K562 (cell line): Measurements from ENCODE around the gene PLA2G4A. TPM values are rescaled to one million over a fixed set of nuclear protein-coding genes. Genes with fewer than 3 reads are reported as not detected.

Experiments
- ATAC-seq: fragments of 200-7000 bp; cut with Tn5 transposase; 3 replicates; pipeline ENCODE4 v1.9.1; 2020; ENCODE audit warnings: moderate library complexity
- BruUV-seq: library from RNA; stranded (reverse); fragments of 400-500 nt; replicated peaks from 2 replicates; lab custom pipeline; 2021; lab: Mats Ljungman, UMichigan
- CTCF ChIA-PET: fragments of 300-600 bp; formaldehyde crosslinking; extraction: SDS; loops from one replicate; lab custom pipeline; 2021; ENCODE audit warnings: low intra/inter-chr PET ratio; lab: Yijun Ruan, JAX
- POLR2A ChIA-PET: fragments of 300-600, 350-650 bp; sonication (Branson Sonifier 250); formaldehyde crosslinking; extraction: SDS; loops from one replicate; lab custom pipeline; 2021; ENCODE audit warnings: antibody characterized with exemption, inconsistent platforms; lab: Yijun Ruan, JAX
- DNase-seq, 4 experiments: peaks; one replicate each; pipeline versions ENCODE4 v3.0.0 to v3.0.0-alpha.2; 2011 to 2018; ENCODE audit warnings: low spot score in 3 of 4, mixed read lengths in 3 of 4; ENCODE audit errors: extremely low read depth in 1 of 4
- FAIRE-seq: peaks from 2 replicates; lab custom pipeline; 2011; peaks lifted over from hg19 to GRCh38; lab: Jason Lieb, UNC
- H2AFZ ChIP-seq: 2 replicates; pipeline ENCODE4 v1.6.0; 2011; ENCODE audit warnings: low read depth, low read length, control low read depth, inconsistent platforms
- H3K27ac ChIP-seq: fragments of 200-600 bp; 3 replicates; pipeline ENCODE4 v1.8.0; 2011; ENCODE audit warnings: low read depth, mild to moderate bottlenecking, control low read depth, inconsistent platforms, low read length, moderate library complexity, mixed read lengths; ENCODE audit errors: extremely low read depth
- H3K27me3 ChIP-seq, 2 experiments: fragments of 300-600 bp in 1 of 2; 2 replicates in 1 of 2; 3 replicates in 1 of 2; pipeline versions ENCODE4 v1.6.0 to v1.8.0; 2011; ENCODE audit warnings: inconsistent platforms in 2 of 2, low read length in 2 of 2, mild to moderate bottlenecking in 1 of 2, mixed read lengths in 1 of 2, moderate library complexity in 1 of 2; ENCODE audit not compliant: control insufficient read depth in 2 of 2, insufficient read depth in 2 of 2
- H3K36me3 ChIP-seq: fragments of 300-600 bp; 3 replicates; pipeline ENCODE4 v1.8.0; 2011; ENCODE audit warnings: mild to moderate bottlenecking, low read length, inconsistent platforms; ENCODE audit not compliant: control insufficient read depth, insufficient read depth
- H3K4me1 ChIP-seq, 2 experiments: fragments of 200-600 bp in 1 of 2; replicated peaks in 1 of 2; 2 replicates in 1 of 2; 3 replicates in 1 of 2; pipeline versions ENCODE4 v1.5.1 to v1.8.0; 2011; ENCODE audit warnings: inconsistent platforms in 2 of 2, low read length in 2 of 2, mild to moderate bottlenecking in 1 of 2, mixed read lengths in 1 of 2, moderate library complexity in 1 of 2; ENCODE audit not compliant: control insufficient read depth in 2 of 2, insufficient read depth in 2 of 2
- H3K4me2 ChIP-seq: 2 replicates; pipeline ENCODE4 v1.6.1; 2011; ENCODE audit warnings: low read length, control low read depth, inconsistent platforms, mixed read lengths; ENCODE audit not compliant: insufficient read depth
- H3K4me3 ChIP-seq: fragments of 200-600 bp; sonication (generic), shearing (Covaris generic); 2 replicates; pipeline ENCODE4 v1.5.1; 2016; ENCODE audit warnings: control low read depth, inconsistent platforms
- H3K79me2 ChIP-seq: fragments of 200-600 bp; 3 replicates; pipeline ENCODE4 v1.8.0; 2011; ENCODE audit warnings: low read length, inconsistent platforms; ENCODE audit not compliant: control insufficient read depth, insufficient read depth
- H3K9ac ChIP-seq, 2 experiments: 2 replicates each; pipeline versions ENCODE4 v1.6.0 to v1.6.1; 2011; ENCODE audit warnings: low read depth in 2 of 2, low read length in 2 of 2, control low read depth in 1 of 2, inconsistent platforms in 1 of 2, mild to moderate bottlenecking in 1 of 2, mixed read lengths in 1 of 2; ENCODE audit not compliant: insufficient read depth in 1 of 2
- H3K9me1 ChIP-seq: one replicate; pipeline ENCODE4 v1.6.0; 2011; ENCODE audit warnings: inconsistent platforms, mild to moderate bottlenecking, low read length, moderate library complexity; ENCODE audit not compliant: control insufficient read depth, insufficient read depth
- H3K9me3 ChIP-seq: replicated peaks from 2 replicates; pipeline ENCODE4 v1.5.1; 2011; ENCODE audit warnings: low read depth, low read length, inconsistent platforms; ENCODE audit not compliant: control insufficient read depth, insufficient read depth
- H4K20me1 ChIP-seq: replicated peaks from 2 replicates; pipeline ENCODE4 v1.6.1; 2011; ENCODE audit warnings: low read length, inconsistent platforms, mixed read lengths; ENCODE audit not compliant: control insufficient read depth, insufficient read depth
- ARHGAP35 ChIP-seq: fragments of 450-650 bp; IDR thresholded peaks from 2 replicates; pipeline ENCODE4 v1.6.1; 2018; ENCODE audit not compliant: partially characterized antibody
- EP300 ChIP-seq: IDR thresholded peaks from 2 replicates; pipeline ENCODE4 v1.6.1; 2012; ENCODE audit warnings: low read length, improper control_type of control experiment
- KAT7 ChIP-seq: sonication (generic); formaldehyde crosslinking; IDR thresholded peaks from 2 replicates; pipeline ENCODE4 v1.8.0; 2022; ENCODE audit warnings: missing genetic modification reagents, mild to moderate bottlenecking, borderline replicate concordance
- MYNN ChIP-seq, 2 experiments: sonication (generic); formaldehyde crosslinking in 1 of 2; IDR thresholded peaks; 2 replicates each; pipeline versions ENCODE4 v1.5.0 to v1.6.1; 2016 to 2020; ENCODE audit warnings: antibody characterized with exemption in 1 of 2, missing genetic modification reagents in 1 of 2
- NCOA2 ChIP-seq, 2 experiments: fragments of 450-650 bp; IDR thresholded peaks; 2 replicates each; pipeline ENCODE4 v1.6.1; 2018; ENCODE audit warnings: mild to moderate bottlenecking in 2 of 2, moderate library complexity in 1 of 2; ENCODE audit not compliant: partially characterized antibody in 2 of 2
- PCBP2 ChIP-seq: fragments of 200-400 bp; formaldehyde crosslinking; IDR thresholded peaks from 2 replicates; pipeline ENCODE4 v1.6.1; 2018; ENCODE audit warnings: low read length, low read depth, mild to moderate bottlenecking, moderate library complexity; ENCODE audit not compliant: poor library complexity, severe bottlenecking
- RBBP5 ChIP-seq: fragments of 200-600 bp; sonication (generic); IDR thresholded peaks from 2 replicates; pipeline ENCODE4 v1.6.1; 2012; ENCODE audit warnings: borderline replicate concordance, mild to moderate bottlenecking, low read length, control low read depth, inconsistent platforms; ENCODE audit not compliant: insufficient read depth, poor library complexity, severe bottlenecking
- RBM14 ChIP-seq: fragments of 200-400 bp; formaldehyde crosslinking; IDR thresholded peaks from 2 replicates; pipeline ENCODE4 v1.6.1; 2018; ENCODE audit warnings: low read depth, mild to moderate bottlenecking, low read length, moderate library complexity, borderline replicate concordance; ENCODE audit not compliant: insufficient read depth
- RFX7 ChIP-seq: fragments of 250-450 bp; sonication (Bioruptor Pico); IDR thresholded peaks from 2 replicates; pipeline ENCODE4 v1.5.1; 2021; ENCODE audit warnings: mild to moderate bottlenecking
- RNF2 ChIP-seq: sonication (generic); IDR thresholded peaks from 2 replicates; pipeline ENCODE4 v1.6.1; 2016
- ZFP36 ChIP-seq: fragments of 150-350 bp; IDR thresholded peaks from 2 replicates; pipeline ENCODE4 v1.6.1; 2018; ENCODE audit warnings: low read length, low read depth; ENCODE audit not compliant: partially characterized antibody
- ZNF134 ChIP-seq: fragments of 250-450 bp; sonication (Bioruptor Pico); conservative IDR thresholded peaks from 2 replicates; pipeline ENCODE4 v1.4.0; 2020
- ZNF668 ChIP-seq: fragments of 250-450 bp; sonication (Bioruptor Pico); IDR thresholded peaks from 2 replicates; pipeline ENCODE4 v1.8.0; 2022; ENCODE audit warnings: mild to moderate bottlenecking, inconsistent platforms
- WGBS: fragments of 100-300 bp; shearing (Covaris generic); methylation state at CpG from one replicate; pipeline ENCODE4 v1.1.6; 2016; ENCODE audit warnings: low coverage, mixed read lengths; ENCODE audit not compliant: insufficient coverage; ENCODE audit errors: missing lambda C conversion rate; 5-methylcytosine and 5-hydroxymethylcytosine counted together
- in situ Hi-C: fragments of 300-500 bp; cut with MboI; formaldehyde crosslinking; loops from 4 replicates; pipeline ENCODE4 v1.15.0; 2018; ENCODE audit warnings: inconsistent platforms, mixed read lengths
- intact Hi-C: fragments of 100-400 bp; cut with micrococcal nuclease; formaldehyde crosslinking; loops from 2 replicates; pipeline ENCODE4 v1.14.2; 2022
- polyA plus RNA-seq, 8 experiments: library from polyadenylated mRNA; depleted of rRNA in 4 of 8; stranded (reverse) in 5 of 8; unstranded in 3 of 8; fragments of >200 nt; fragmentation: Nextera tagmentation in 2 of 8; fragmentation: Illumina TruSeq in 1 of 8; extraction: Ambion mirVana in 2 of 8; extraction: Trizol in 1 of 8; gene quantifications; 2 replicates each; pipeline versions ENCODE4 v1.2.1 to v1.2.3, GENCODE V29; 2011 to 2014; ENCODE audit warnings: inconsistent platforms in 1 of 8, missing spikeins in 1 of 8
- total RNA-seq, 7 experiments: library from RNA; depleted of rRNA in 6 of 7; stranded (reverse); fragments of >200 nt in 6 of 7; fragmentation: Illumina TruSeq in 2 of 7; extraction: Trizol in 2 of 7; gene quantifications; 2 replicates each; pipeline versions ENCODE4 v1.2.1 to v1.2.3, GENCODE V29; 2011 to 2021; ENCODE audit warnings: low replicate concordance in 1 of 7
- TF ChIP-seq, protein P1 (sequence below): fragments of 450-650 bp; IDR thresholded peaks from 2 replicates; pipeline ENCODE4 v1.6.1; 2017; ENCODE audit warnings: antibody characterized with exemption, mild to moderate bottlenecking
- TF ChIP-seq, protein P2 (sequence below), 3 experiments: fragments of 200-800 bp in 1 of 3; sonication (Bioruptor generic) in 1 of 3; sonication (generic) in 1 of 3; formaldehyde crosslinking in 1 of 3; IDR thresholded peaks; 2 replicates each; pipeline versions ENCODE4 v1.6.1 to v1.8.0; 2016 to 2022; ENCODE audit warnings: mild to moderate bottlenecking in 2 of 3, missing compliant biosample characterization in 2 of 3, missing genetic modification characterization in 2 of 3, missing genetic modification reagents in 1 of 3

The PLA2G4A gene
- total and polyA plus RNA-seq, 9 of the 15 experiments (the other 6 are each of a cell fraction or from before 2014, with no cell fraction given) = 0.04 to 0.71 (median 0.22) TPM; not detected in 4

DNA sequence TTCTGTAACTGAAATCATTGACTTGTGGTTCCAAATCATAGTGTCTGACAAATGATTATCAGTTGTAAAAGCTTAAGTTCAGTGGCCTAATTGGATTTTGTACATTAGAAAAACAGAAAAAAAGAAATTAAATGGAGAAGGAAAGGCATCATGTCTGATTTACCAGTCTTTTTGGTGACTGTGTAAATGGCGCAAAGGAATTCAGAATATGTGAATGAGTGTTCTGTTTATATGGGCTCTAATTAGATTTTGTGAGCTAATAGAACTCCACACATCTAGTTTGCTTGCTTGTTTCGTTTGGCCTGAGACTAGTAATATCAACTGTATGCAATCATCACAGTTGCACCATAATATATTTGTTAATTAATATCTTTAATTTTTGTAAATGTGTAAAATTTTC lies 151.7 kb downstream of the PLA2G4A start:
- H3K79me2 ChIP-seq = no peaks in the 10 kb centered on the region
- no peak overlapping the region for H2AFZ ChIP-seq
- H3K36me3 ChIP-seq = no peaks in the 10 kb centered on the region
- no peak for ATAC-seq
- no peaks in the 10 kb centered on the region for H3K9me1 ChIP-seq
- H4K20me1 ChIP-seq = no peaks in the 10 kb centered on the region
- no peak for FAIRE-seq
- WGBS = 21% methylated on average over 2 of the region's 2 CpGs
- no peak for DNase-seq
- BruUV-seq = no TSS peak
- POLR2A ChIA-PET = no interaction called here
- no peak overlapping the region for H3K9ac ChIP-seq
- TF ChIP-seq ZNF134 (CRISPR knock-in tag) (no peak), ZNF668 (CRISPR knock-in tag) (no peak), KAT7 (CRISPR knock-in tag) (no peak), ARHGAP35 (no peak), PCBP2 (no peak), NCOA2 (IDR thresholded peaks at IDR 0.05; ENCODE audit: partially characterized antibody in 2 of 2) (no peak), EP300 (no peak), RBM14 (no peak), RNF2 (no peak), ZFP36 (no peak), RBBP5 (no peak), MYNN (IDR thresholded peaks at IDR 0.05) (no peak), MYNN (CRISPR knock-in tag; IDR thresholded peaks at IDR 0.05) (no peak), RFX7 (no peak)
- TF ChIP-seq, protein P1, sequence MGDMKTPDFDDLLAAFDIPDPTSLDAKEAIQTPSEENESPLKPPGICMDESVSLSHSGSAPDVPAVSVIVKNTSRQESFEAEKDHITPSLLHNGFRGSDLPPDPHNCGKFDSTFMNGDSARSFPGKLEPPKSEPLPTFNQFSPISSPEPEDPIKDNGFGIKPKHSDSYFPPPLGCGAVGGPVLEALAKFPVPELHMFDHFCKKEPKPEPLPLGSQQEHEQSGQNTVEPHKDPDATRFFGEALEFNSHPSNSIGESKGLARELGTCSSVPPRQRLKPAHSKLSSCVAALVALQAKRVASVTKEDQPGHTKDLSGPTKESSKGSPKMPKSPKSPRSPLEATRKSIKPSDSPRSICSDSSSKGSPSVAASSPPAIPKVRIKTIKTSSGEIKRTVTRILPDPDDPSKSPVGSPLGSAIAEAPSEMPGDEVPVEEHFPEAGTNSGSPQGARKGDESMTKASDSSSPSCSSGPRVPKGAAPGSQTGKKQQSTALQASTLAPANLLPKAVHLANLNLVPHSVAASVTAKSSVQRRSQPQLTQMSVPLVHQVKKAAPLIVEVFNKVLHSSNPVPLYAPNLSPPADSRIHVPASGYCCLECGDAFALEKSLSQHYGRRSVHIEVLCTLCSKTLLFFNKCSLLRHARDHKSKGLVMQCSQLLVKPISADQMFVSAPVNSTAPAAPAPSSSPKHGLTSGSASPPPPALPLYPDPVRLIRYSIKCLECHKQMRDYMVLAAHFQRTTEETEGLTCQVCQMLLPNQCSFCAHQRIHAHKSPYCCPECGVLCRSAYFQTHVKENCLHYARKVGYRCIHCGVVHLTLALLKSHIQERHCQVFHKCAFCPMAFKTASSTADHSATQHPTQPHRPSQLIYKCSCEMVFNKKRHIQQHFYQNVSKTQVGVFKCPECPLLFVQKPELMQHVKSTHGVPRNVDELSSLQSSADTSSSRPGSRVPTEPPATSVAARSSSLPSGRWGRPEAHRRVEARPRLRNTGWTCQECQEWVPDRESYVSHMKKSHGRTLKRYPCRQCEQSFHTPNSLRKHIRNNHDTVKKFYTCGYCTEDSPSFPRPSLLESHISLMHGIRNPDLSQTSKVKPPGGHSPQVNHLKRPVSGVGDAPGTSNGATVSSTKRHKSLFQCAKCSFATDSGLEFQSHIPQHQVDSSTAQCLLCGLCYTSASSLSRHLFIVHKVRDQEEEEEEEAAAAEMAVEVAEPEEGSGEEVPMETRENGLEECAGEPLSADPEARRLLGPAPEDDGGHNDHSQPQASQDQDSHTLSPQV = no peak
- TF ChIP-seq, protein P2, sequence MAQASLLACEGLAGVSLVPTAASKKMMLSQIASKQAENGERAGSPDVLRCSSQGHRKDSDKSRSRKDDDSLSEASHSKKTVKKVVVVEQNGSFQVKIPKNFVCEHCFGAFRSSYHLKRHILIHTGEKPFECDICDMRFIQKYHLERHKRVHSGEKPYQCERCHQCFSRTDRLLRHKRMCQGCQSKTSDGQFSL (CRISPR knock-in tag; IDR thresholded peaks at IDR 0.05) = no peak
- TF ChIP-seq, protein P2 (tag; IDR thresholded peaks at IDR 0.05) = no peak
- H3K4me3 ChIP-seq = no peak overlapping the region
- H3K4me2 ChIP-seq = no peak overlapping the region
- CTCF ChIA-PET = no interaction called here
- H3K27ac ChIP-seq = no peak overlapping the region
- 0 out of 2 replicates have a peak, but pooled peaks cover 2% of the 10 kb centered on the region for H3K9me3 ChIP-seq
- H3K4me1 ChIP-seq = no peaks in the 10 kb centered on the region
- in situ Hi-C loops = loop anchor here (10.0 kb wide), 1 partner anchor 496 kb away; no protein-coding TSS in a partner anchor
- H3K27me3 ChIP-seq = no peaks in the 10 kb centered on the region
- intact Hi-C loops = no loop called here
